H1 (cell line): ENCODE data around the gene YBX1. TPM values are rescaled to one million over a fixed set of nuclear protein-coding genes. Genes with fewer than 3 reads are reported as not detected.

Experiments
- CBX5 ChIP-seq: fragments of 300-800, 300-1000 bp; sonication (generic); IDR thresholded peaks from 2 replicates; pipeline ENCODE4 v1.7.1; 2016; ENCODE audit warnings: antibody characterized with exemption, low read length, low read depth
- CHD2 ChIP-seq: IDR thresholded peaks from 2 replicates; pipeline ENCODE4 v1.6.1; 2012; ENCODE audit warnings: low read length, improper control_type of control experiment
- EZH2 ChIP-seq: fragments of 200-600 bp; sonication (generic); IDR thresholded peaks from 2 replicates; pipeline ENCODE4 v1.7.1; 2012; ENCODE audit warnings: low read depth, mild to moderate bottlenecking, moderate library complexity, low read length, inconsistent platforms; ENCODE audit not compliant: severe bottlenecking
- PHF8 ChIP-seq: fragments of 200-600 bp; sonication (generic); conservative IDR thresholded peaks from 2 replicates; pipeline ENCODE4 v1.7.1; 2012; ENCODE audit warnings: low read depth, mild to moderate bottlenecking, inconsistent platforms, low read length, moderate library complexity
- RBBP5 ChIP-seq: IDR thresholded peaks from 2 replicates; pipeline ENCODE4 v1.7.1; 2012; ENCODE audit warnings: low read depth, mild to moderate bottlenecking, inconsistent platforms, low read length, moderate library complexity, borderline replicate concordance
- RFX5 ChIP-seq: IDR thresholded peaks from 2 replicates; pipeline ENCODE4 v1.6.1; 2011; ENCODE audit warnings: low read depth, low read length, improper control_type of control experiment, borderline replicate concordance
- SAP30 ChIP-seq: fragments of 300-600 bp; sonication (generic); IDR thresholded peaks from 2 replicates; pipeline ENCODE4 v1.7.1; 2012; ENCODE audit warnings: low read length, moderate library complexity, mild to moderate bottlenecking, inconsistent platforms; ENCODE audit not compliant: insufficient read depth, insufficient replicate concordance
- SRF ChIP-seq: IDR thresholded peaks from 2 replicates; pipeline ENCODE4 v1.6.1; 2011; ENCODE audit warnings: mild to moderate bottlenecking, low read depth, low read length, moderate library complexity
- polyA plus RNA-seq, 7 experiments: library from polyadenylated mRNA; depleted of rRNA in 3 of 7; stranded (reverse) in 5 of 7; unstranded in 2 of 7; fragments of >200 nt in 5 of 7; fragments of 200-250 nt in 2 of 7; gene quantifications; 1 replicate in 5 of 7; 2 replicates in 1 of 7; 4 replicates in 1 of 7; pipeline versions ENCODE4 v1.2.1 to v1.2.3, GENCODE V29; 2011 to 2013; ENCODE audit warnings: missing spikeins in 2 of 7, mixed read lengths in 2 of 7
- total RNA-seq: library from RNA; stranded (reverse); fragmentation: NEBNext Ultra II Directional; extraction: Animal tissue kit (Norgen Biotek cat#: 25700); gene quantifications from 2 replicates; pipeline ENCODE4 v1.2.1, GENCODE V29; 2021
- TF ChIP-seq, protein P1 (sequence below): IDR thresholded peaks from 2 replicates; pipeline ENCODE4 v1.6.1; 2012; ENCODE audit warnings: inconsistent platforms

YBX1 gene
- total and polyA plus RNA-seq, 2 of the 8 experiments (the other 6 are each of a cell fraction or from before 2014, with no cell fraction given) = 438 to 1,219 TPM

DNA sequence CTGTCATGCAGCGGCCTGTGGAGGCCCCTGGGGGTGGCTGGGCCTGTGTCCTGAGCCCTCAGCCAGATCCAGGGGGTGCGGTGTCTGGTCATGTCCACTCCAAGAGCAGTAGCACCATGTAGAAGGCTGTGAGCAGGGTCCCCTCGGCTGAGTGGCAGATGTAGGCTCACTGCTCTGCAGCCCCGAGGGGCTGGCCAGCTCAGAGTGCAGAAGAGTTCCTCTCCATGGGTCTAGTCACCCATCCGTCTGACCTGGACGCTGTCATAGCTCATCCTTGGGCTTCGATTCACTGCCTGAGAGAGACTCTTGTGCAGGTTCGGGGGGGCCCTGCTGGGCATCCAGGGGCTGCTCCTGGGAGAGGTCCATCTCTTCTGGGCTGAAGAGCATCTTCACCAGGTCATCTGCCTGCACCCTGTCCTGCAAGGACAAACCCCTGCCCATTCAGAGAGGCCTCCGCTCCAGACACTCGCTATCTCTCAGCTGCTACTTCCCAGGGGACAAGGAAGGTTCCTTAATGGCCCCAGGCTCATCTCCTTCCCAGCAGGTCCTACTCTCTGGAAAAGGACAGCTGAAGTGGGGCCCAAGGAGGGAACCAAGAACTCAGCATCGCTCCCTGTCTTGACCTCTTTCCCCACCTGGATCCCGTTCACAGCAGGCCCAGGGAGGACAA, 64.4 kb downstream of the YBX1 start (continued):
- no peak for TF ChIP-seq CHD2
- no peak for TF ChIP-seq CBX5
- TF ChIP-seq RFX5 = no peak
- TF ChIP-seq, protein P1, sequence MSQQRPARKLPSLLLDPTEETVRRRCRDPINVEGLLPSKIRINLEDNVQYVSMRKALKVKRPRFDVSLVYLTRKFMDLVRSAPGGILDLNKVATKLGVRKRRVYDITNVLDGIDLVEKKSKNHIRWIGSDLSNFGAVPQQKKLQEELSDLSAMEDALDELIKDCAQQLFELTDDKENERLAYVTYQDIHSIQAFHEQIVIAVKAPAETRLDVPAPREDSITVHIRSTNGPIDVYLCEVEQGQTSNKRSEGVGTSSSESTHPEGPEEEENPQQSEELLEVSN = no peak
- no peak for TF ChIP-seq RBBP5
- no peak for TF ChIP-seq EZH2
- TF ChIP-seq SAP30 = no peak
- TF ChIP-seq SRF = no peak
- TF ChIP-seq PHF8 = no peak
